Fibroblast of the aortic adventitia (primary cell): ENCODE measurements around the gene TRAF1. TPM values are rescaled to one million over a fixed set of nuclear protein-coding genes. Genes with fewer than 3 reads are reported as not detected.

Experiments
- DNase-seq: peaks from one replicate; pipeline ENCODE4 v3.0.0-alpha.2; 2010; ENCODE audit warnings: low read depth
- H3K4me3 ChIP-seq: 2 replicates; pipeline ENCODE4 v1.5.1; 2011; ENCODE audit warnings: low read depth, mild to moderate bottlenecking, control low read depth, low read length, moderate library complexity
- CTCF ChIP-seq: IDR thresholded peaks from 2 replicates; pipeline ENCODE4 v1.5.1; 2011; ENCODE audit warnings: mild to moderate bottlenecking, low read length, control low read depth, inconsistent platforms; ENCODE audit not compliant: insufficient read depth
- total RNA-seq: library from RNA; depleted of rRNA; stranded (reverse); fragments of >200 nt; gene quantifications from 2 replicates; pipeline ENCODE4 v1.2.3, GENCODE V29; 2012; ENCODE audit warnings: low replicate concordance

Gene TRAF1
- total RNA-seq, 1 donor: 8.5 TPM

DNA sequence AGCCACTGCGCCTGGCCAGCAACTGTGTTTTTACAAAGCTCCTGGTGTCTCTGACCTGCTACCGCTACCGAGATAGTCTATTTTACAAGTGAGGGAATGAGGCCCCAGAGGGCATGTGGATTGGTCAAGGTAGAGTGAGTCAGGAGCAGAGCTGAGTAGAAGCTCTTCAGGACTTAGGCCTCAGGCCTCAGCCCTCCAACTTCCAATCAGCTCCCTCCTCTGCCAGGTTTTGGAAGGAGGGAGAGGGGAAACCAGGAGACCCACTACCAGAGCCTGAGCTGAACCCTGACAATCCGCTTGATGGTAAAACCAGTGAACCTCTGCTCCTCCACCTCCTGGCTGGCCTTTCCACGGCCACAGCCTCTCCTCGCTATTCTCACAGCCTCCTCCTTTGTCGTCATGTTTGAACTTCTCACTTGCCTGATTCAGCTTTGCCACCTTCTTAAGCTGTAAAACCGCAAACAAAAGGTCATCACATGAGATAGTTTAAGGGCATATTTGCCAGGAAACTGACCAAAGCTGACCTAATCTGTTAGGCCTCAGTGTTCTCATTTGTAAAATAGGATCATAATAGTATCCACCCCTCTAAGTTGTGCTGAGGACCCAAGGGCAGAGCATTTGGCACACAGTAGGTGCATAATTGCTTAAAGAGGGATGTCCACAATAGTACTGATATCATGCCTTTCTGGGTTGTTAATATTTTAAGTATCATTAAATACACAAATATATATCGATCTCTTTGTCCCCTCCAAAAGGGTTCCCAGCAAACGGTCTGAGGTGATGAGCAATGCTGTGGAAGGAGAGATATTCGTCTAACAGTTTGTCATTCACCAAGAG is 1.7 kb downstream of the TRAF1 start:
- no peak for TF ChIP-seq CTCF
- no peak overlapping the region for H3K4me3 ChIP-seq
- no peak for DNase-seq

DNA sequence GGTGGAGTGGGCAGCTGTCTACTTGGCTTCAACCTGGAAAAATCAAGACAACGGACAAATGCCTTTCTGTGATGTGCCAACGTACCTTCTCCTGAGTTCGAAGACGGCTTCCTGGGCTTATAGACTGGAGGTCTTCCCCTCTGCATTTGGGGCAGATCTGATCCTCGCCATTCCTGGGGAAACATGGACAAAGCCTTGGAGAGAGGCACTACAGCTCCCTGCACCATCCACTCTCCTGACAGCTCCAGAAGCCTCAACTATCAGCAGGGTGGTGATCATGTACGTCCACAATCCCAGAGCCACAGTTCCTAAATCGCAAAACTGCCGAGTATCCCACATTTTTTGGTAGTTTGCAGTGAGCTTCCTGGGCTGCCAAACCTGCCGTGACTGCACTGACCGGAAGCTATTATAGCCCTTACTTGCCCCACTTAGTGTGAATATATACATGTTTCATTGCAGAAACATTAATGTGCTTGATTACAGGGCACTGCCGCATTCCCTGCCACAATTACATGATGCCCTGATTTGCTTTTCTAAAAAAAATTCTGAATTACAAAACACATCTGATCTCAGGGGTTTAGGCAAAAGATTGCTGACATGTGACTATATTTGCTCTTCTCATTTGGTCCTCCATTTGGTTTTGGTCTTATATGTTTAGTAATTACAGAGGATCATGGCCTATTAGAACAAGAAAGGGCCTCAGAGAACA is 2.8 kb downstream of the TRAF1 start:
- TF ChIP-seq CTCF: no peak
- no peak overlapping the region for H3K4me3 ChIP-seq
- DNase-seq: no peak

GRCh38 chr9:120922404-120923195 is 4.0 kb downstream of the TRAF1 start:
- TF ChIP-seq CTCF: no peak
- no peak for DNase-seq
- H3K4me3 ChIP-seq: no peak overlapping the region

DNA sequence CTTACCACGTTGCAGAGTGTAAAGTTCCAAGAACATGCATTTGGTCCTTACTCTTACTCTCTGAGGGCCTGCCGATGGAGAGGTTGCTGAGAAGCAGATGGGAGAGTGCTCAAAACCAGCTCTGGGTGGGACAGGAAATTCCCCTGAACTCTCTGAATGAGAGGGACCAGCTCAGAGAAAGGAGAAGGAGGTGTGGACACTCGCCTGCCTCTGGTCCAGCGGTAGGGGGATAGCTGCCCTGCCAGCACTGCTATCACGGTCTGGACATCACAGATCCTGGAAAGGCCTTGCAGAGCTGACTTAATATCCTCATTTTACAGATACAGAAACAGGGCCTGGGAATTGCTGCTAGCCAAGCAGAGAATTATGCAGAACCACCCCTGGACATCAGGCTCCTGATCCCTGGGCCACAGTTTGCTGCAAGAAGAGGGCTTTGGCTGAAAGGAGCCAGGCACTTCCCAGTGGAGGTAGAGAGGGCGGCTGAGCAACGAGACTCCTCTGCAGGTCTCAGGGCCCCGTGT is 4.9 kb downstream of the TRAF1 start:
- peak; percentile 17 for TF ChIP-seq CTCF
- no peak overlapping the region for H3K4me3 ChIP-seq
- DNase-seq: peak; percentile 38

DNA sequence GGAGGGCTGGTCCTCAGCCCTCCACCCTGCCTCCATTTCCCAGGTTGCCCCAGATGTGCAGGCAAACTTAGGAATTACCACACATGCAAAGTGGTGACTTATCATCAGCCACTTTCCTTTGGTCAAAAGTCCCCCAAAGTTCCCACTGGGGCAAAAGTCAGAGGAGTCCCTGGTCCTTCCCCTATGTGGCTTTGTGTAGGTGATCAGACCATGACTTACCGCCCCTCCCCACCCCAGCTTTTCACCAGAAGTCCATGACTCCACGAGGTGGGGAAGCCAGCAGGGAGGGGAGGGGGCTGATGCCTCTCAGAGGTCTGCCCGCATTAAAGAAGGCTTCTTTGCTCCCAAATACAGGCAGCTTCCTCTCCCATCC is 5.8 kb downstream of the TRAF1 start:
- TF ChIP-seq CTCF: no peak
- H3K4me3 ChIP-seq: no peak overlapping the region
- DNase-seq: no peak
